Stimulated activated CD8-positive, alpha-beta memory T cell treated with anti-CD3 and anti-CD28 coated beads, Interleukin-15, amount 100 ng/mL, for 4 hours (primary cell): ENCODE measurements around the gene BANF1.

Experiments
- DNase-seq, 2 donors: peaks; one replicate each; pipeline ENCODE4 v3.0.0-alpha.2; 2020; ENCODE audit warnings: low read depth in 2 of 2

Gene BANF1

GRCh38 chr11:66037327-66037726 lies 35.0 kb downstream of the BANF1 start:
- DNase-seq: no peak

DNA sequence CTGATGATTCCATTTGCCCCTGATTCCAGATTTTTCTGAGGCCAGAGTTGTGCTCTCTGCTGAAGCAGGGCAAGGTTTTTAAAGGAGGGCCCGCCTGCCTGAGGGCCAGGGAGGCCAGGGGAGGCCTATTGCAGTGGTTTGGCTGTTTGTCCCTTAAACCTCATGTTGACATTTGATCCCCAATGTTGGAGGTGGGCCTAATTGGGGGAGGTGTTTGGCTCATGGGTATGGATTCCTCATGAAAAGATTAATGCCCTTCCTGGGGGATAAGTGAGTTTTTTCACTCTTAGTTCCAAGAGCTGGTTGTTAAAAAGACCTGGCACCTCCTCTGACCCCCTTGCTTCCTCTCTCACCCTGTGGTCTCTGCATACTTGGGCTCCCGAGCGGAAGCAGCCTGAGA lies 37.5 kb downstream of the BANF1 start:
- no peak for DNase-seq

DNA sequence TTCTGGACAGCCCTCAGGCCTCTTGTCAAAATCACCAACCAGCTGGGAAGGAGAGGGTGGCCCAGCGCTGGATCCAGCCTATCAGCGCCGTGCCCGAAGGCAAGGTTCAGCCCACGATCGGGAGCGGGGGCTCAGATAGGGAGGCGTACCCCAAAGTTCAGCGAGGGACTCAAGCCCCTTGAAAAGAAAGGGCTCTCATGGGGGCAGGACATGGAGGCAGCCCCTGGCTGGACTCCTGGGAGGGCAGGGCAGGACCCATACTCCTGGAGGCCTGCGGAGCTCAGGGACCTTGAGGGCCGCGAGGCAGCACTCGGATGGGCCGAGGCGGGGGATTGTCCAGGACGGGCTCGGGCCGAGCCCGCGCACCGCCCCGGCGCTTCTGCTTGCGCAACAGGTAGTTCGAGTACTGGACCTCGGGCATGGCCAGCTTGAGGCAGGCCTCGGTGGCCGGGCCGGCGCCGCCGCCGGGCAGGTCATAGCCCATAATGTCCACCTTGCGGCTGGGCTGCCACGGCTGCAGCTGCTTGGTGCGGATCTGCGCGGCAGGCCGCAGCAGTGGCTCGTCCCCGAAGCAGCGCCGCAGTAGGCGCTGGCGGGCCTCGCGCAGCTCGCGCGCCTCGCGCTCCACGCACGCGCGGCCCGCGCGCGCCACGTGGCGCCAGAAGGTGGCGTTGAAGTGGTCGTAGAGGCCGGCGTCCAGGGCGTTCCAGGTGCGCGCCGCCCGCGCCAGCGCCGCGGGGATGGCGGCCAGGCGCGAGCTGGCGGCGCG lies 40.1 kb downstream of the BANF1 start:
- no peak for DNase-seq

GRCh38 chr11:66042996-66043906 lies 40.9 kb downstream of the BANF1 start:
- DNase-seq: no peak

DNA sequence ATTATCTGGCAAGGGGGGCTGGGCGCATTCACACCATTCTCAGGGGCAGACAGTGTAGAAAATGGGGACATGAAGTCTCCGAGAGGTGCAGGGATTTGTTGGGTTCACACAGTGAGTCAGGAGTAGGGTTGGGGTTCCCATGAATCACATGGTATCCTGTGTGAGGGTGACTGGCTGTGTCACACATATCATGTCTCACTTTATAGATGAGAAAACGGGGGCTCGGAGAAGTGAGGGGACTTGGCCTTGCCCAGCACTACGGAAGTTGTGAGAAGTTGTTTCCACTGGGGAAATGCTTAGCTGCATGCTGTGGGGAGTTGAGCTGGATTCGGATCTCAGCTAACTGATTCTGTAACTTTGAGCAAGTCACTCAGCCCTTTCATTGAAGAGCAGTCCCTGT lies 42.5 kb downstream of the BANF1 start:
- peak in 1 of 2 donors; percentile 10 for DNase-seq

GRCh38 chr11:66045177-66045639 lies 42.9 kb downstream of the BANF1 start:
- DNase-seq: peak; percentile 62 to 74

DNA sequence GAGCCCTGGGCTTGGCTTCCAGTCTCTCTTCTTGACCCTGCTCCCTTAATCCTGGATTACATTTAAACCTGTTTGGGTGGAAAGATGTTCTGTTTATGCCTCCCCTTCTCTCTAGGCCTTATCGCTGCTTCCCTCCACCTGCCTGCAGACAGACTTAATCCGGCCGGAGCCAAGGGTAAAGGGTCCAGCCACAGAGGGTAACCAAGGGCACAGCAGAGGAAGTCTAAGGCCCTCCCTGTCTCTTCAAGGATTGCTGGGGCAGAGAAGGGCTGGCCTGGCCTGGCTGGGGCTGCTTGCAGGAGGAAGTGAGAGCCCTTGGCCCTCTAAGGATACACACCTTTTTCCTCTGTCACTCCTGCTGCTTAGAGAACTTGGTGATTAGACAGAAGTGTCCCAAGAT lies 44.6 kb downstream of the BANF1 start:
- no peak for DNase-seq

DNA sequence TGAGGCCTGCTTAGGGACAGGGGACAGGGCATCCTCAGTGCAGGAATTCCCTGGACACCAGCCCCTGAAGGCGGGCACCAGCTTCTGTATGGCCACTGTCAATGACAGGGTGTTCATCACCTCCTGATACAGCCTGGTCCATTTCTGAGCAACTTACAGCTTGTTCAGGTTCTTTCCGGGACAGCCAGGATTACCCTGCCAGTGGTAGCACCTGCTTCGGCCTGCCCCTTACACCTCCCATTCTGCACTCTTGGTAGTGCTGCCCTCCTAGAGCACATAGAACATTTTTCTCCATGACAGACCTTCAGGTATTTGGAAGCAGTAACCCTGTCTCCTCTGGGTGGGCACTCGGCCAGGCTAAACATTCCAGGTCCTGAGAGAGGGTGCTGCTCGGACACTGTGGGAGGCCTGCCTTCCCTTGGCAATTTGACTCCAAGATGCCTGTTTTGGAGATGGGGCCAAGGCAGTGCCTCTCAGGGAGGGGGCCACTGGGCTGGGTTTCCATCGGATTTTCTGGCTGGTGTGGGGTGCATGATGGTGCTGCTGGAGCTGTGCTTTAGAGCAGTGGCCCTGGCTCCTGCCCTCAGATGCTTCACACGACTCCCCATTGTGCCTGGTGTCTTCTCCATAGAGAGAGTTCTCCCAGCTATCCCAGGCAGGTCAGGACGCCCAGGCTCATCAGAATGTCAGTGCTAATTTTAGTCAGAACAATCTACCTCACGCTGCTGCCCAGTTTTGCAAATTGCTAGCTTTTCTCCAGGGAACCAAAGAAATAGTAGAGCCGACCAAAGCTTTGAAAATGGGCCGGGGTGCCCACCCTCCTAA lies 45.5 kb downstream of the BANF1 start:
- no peak for DNase-seq

- DNase-seq: no peak
These were observed 46.4 kb downstream of the BANF1 start, which contains the start of gene GAL3ST3 for GRCh38 chr11:66048547-66049323. GAL3ST3 (minus strand) TSS chr11:66049161; CDS start chr11:66045415, 3,746 bp downstream.

DNA sequence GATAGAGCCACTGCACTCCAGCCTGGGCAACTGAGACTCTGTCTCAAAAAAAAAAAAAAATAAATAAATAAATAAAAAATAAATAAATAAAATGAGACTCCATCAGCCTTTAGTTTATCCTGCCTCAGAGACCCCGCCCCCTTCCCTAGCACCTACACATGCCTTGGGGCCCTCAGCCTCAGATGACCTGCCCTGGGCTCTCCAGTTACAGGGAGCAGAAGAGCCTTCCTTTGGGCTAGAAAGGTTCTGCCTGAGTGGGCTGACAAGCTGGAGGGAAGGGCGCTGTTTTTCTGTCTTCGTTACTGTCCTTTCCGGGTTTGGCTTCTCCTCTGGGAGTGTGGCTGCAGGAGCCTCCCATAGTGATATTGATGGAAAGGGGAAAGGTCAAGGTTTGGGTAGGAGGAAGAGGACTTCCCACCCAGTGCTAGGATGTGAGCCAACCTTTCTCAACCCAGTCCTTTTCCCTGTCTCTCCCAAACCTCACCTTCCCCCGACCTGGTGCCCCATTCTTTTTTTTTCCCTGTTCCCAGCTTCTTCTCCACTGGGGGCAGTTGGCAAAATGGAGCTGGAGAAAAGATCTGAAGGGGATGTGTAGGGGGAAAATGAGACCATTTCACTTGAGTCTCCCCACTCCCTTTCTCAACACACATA lies 48.4 kb downstream of the BANF1 start:
- no peak for DNase-seq

GRCh38 chr11:66051371-66051765 lies 49.1 kb downstream of the BANF1 start:
- no peak for DNase-seq

DNA sequence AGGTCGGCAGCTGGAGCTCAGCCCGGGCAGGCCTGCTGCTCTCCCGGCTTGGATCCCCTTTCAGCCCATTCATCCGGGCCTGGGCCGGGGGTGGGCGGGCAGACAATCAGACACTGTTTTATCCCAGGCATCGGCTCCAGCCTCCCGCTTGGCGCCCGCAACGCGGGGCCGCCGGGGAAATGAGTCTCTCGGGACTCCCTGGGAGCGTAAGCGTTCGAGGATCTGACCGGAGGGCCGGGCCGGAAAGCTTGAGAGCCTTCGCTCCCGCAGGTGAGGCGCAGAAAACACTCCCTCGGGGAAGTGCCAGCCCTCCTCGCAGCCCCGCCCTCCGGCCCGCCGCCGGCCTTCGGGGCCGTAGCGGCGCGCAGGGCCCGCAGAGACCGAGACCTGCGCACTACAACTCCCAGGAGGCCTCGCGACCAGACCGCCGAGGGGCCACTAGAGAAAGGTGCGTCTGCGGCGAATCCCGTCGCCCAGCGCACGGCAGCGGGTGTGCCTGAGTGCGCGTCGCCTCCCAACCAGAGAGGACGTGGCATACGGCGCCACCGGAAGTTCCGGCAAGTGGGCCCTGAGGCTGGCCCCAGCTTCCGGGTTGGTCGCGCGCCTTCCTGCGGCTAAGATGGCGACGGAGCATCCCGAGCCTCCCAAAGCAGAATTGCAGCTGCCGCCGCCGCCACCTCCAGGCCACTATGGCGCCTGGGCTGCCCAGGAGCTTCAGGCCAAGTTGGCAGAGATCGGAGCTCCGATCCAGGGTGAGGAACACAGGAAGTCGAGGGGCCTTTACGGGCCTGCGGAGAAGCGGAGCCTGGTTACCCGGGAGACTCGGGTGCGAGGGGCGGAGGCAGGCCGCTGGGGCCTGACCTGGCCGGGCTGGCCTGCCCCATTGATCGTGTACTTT lies 49.7 kb downstream of the BANF1 start, which contains the start of gene SF3B2:
Gene SF3B2, plus strand, starts transcription at position 599 of the 898 bp plus-strand sequence. Its CDS starts 21 bp downstream, at position 620.
- peak; percentile 92 to 94 for DNase-seq

DNA sequence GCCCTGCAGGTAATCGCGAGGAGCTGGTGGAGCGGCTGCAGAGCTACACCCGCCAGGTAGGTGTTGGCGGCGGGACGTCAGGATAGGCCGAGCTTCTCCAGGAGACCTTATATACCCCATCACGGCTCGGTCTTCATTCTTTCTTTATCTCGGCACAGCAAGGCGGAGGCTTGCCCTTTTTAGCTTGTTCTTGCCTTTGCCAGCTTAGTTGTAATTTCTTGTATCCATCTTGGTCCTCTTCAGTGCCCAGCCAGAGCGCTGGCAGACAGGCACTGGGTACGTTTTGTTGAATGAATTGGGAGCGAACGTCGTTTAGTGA lies 50.3 kb downstream of the BANF1 start:
- DNase-seq: no peak
